ENCODE results near the gene HDLBP. TPM values are rescaled to one million over a fixed set of nuclear protein-coding genes. Genes with fewer than 3 reads are reported as not detected.

HDLBP gene
- polyA plus RNA-seq, 3 donors, result 50.4 to 73.1 (median 69.9) TPM

- Mint-ChIP-seq H3K27me3 (ENCODE audit: low read depth in 3 of 3) (peaks cover 0 to 5% (median 1%) of the 10 kb centered on the region in 3 donors), H3K9me3 (no peaks in the 10 kb centered on the region), H3K4me1 (no peaks in the 10 kb centered on the region), H3K36me3 (no peaks in the 10 kb centered on the region), H3K4me3 (no peak overlapping the region), H3K27ac (no peak overlapping the region)
- Histone ChIP-seq H3K27ac (ENCODE audit: low read depth in 1 of 2, low read length in 2 of 2) (no peak overlapping the region), H3K4me3 (replicated peaks in 1 of 3; ENCODE audit: low read depth in 2 of 3, low read length in 3 of 3) (no peak overlapping the region), H3K9me3 (replicated peaks in 1 of 2; ENCODE audit: control insufficient read depth in 1 of 2, insufficient read depth in 1 of 2, low read length in 2 of 2) (no peaks in the 10 kb centered on the region), H4K20me1 (ENCODE audit: insufficient read depth, low read length) (no peaks in the 10 kb centered on the region), H3K36me3 (replicated peaks in 1 of 2; ENCODE audit: control insufficient read depth in 1 of 2, insufficient read depth in 2 of 2, low read length in 2 of 2) (no peaks in the 10 kb centered on the region), H3K9ac (ENCODE audit: insufficient read depth, low read length, poor library complexity, severe bottlenecking) (no peak overlapping the region), H3K4me1 (ENCODE audit: control insufficient read depth in 1 of 2, insufficient read depth in 2 of 2, low read length in 2 of 2) (no peaks in the 10 kb centered on the region), H2AFZ (ENCODE audit: insufficient read depth, low read depth, low read length, poor library complexity, severe bottlenecking) (no peak overlapping the region), H3K27me3 (ENCODE audit: control insufficient read depth in 2 of 2, insufficient read depth in 2 of 2, low read length in 2 of 2) (no peaks in the 10 kb centered on the region), H3K79me2 (ENCODE audit: insufficient read depth, low read length) (no peaks in the 10 kb centered on the region), H3K4me2 (replicated peaks; ENCODE audit: extremely low read depth, low read length, poor library complexity, severe bottlenecking) (no peak overlapping the region)
- no peak for TF ChIP-seq CTCF (IDR thresholded peaks at IDR 0.05)
- intact Hi-C loops (cut with micrococcal nuclease), result no loop called here
- DNase-seq, result no peak
- 91% methylated on average over 17 of the region's 19 CpGs for WGBS (ENCODE audit: insufficient coverage)
Measured at GRCh38 chr2:241190291-241190981, 125.0 kb downstream of the HDLBP start.

- H3K4me3 Mint-ChIP-seq, result no peak overlapping the region
- Histone ChIP-seq H3K79me2 (ENCODE audit: insufficient read depth, low read length) (no peaks in the 10 kb centered on the region), H4K20me1 (ENCODE audit: insufficient read depth, low read length) (no peaks in the 10 kb centered on the region), H2AFZ (ENCODE audit: insufficient read depth, low read depth, low read length, poor library complexity, severe bottlenecking) (no peak overlapping the region), H3K4me1 (ENCODE audit: control insufficient read depth in 1 of 2, insufficient read depth in 2 of 2, low read length in 2 of 2) (no peaks in the 10 kb centered on the region), H3K27me3 (ENCODE audit: control insufficient read depth in 2 of 2, insufficient read depth in 2 of 2, low read length in 2 of 2) (no peaks in the 10 kb centered on the region), H3K9ac (ENCODE audit: insufficient read depth, low read length, poor library complexity, severe bottlenecking) (no peak overlapping the region), H3K36me3 (replicated peaks in 1 of 2; ENCODE audit: control insufficient read depth in 1 of 2, insufficient read depth in 2 of 2, low read length in 2 of 2) (no peaks in the 10 kb centered on the region), H3K27ac (ENCODE audit: low read depth in 1 of 2, low read length in 2 of 2) (no peak overlapping the region), H3K4me2 (replicated peaks; ENCODE audit: extremely low read depth, low read length, poor library complexity, severe bottlenecking) (no peak overlapping the region), H3K4me3 (replicated peaks in 1 of 3; ENCODE audit: low read depth in 2 of 3, low read length in 3 of 3) (no peak overlapping the region), H3K9me3 (replicated peaks in 1 of 2; ENCODE audit: control insufficient read depth in 1 of 2, insufficient read depth in 1 of 2, low read length in 2 of 2) (no peaks in the 10 kb centered on the region)
- H3K27me3 Mint-ChIP-seq (ENCODE audit: low read depth in 3 of 3), result peaks cover 0 to 3% (median 1%) of the 10 kb centered on the region in 3 donors
- H3K27ac Mint-ChIP-seq, result no peak overlapping the region
- H3K4me1 Mint-ChIP-seq, result no peaks in the 10 kb centered on the region
- no peak for TF ChIP-seq CTCF (IDR thresholded peaks at IDR 0.05)
- intact Hi-C loops (cut with micrococcal nuclease), result no loop called here
- peaks cover 0 to 1% (median 0%) of the 10 kb centered on the region in 7 donors for H3K9me3 Mint-ChIP-seq
- DNase-seq, result no peak
- H3K36me3 Mint-ChIP-seq, result peaks cover 0 to 2% of the 10 kb centered on the region in 2 donors
- 90% methylated on average over 11 of the region's 15 CpGs for WGBS (ENCODE audit: insufficient coverage)
Measured at GRCh38 chr2:241189856-241190201, 125.6 kb downstream of the HDLBP start.
